Rectal smooth muscle tissue (tissue), 1 donor: ENCODE results near the gene IFITM5.
A peak's percentile ranks its signal among the peaks of the same experiment; 100 is the strongest.
"Not testable (repeated sequence)": the region's sequence is repeated elsewhere in the genome, so short reads cannot be mapped to it uniquely, and the experiment has no call there.

Experiments used
- H3K27ac ChIP-seq: one replicate; pipeline ENCODE4 v1.7.0; 2013; ENCODE audit warnings: low read depth, low read length, inconsistent platforms
- H3K27me3 ChIP-seq: one replicate; pipeline ENCODE4 v1.7.0; 2013; ENCODE audit warnings: low read length; ENCODE audit not compliant: control insufficient read depth, insufficient read depth
- H3K36me3 ChIP-seq: one replicate; pipeline ENCODE4 v1.7.0; 2013; ENCODE audit warnings: low read length; ENCODE audit not compliant: control insufficient read depth, insufficient read depth
- H3K4me1 ChIP-seq: one replicate; pipeline ENCODE4 v1.7.0; 2013; ENCODE audit warnings: low read length; ENCODE audit not compliant: control insufficient read depth, insufficient read depth
- H3K4me3 ChIP-seq: one replicate; pipeline ENCODE4 v1.7.0; 2013; ENCODE audit warnings: low read length
- H3K9ac ChIP-seq: one replicate; pipeline ENCODE4 v1.7.0; 2013; ENCODE audit warnings: low read length

The IFITM5 gene

GRCh38 chr11:333616-334263 is 34.4 kb upstream of the IFITM5 start:
- H3K4me1 ChIP-seq, H3K9ac ChIP-seq, H3K36me3 ChIP-seq, H3K4me3 ChIP-seq, H3K27me3 ChIP-seq: not testable (repeated sequence)
- peak overlapping the region; percentile 24 for H3K27ac ChIP-seq

DNA sequence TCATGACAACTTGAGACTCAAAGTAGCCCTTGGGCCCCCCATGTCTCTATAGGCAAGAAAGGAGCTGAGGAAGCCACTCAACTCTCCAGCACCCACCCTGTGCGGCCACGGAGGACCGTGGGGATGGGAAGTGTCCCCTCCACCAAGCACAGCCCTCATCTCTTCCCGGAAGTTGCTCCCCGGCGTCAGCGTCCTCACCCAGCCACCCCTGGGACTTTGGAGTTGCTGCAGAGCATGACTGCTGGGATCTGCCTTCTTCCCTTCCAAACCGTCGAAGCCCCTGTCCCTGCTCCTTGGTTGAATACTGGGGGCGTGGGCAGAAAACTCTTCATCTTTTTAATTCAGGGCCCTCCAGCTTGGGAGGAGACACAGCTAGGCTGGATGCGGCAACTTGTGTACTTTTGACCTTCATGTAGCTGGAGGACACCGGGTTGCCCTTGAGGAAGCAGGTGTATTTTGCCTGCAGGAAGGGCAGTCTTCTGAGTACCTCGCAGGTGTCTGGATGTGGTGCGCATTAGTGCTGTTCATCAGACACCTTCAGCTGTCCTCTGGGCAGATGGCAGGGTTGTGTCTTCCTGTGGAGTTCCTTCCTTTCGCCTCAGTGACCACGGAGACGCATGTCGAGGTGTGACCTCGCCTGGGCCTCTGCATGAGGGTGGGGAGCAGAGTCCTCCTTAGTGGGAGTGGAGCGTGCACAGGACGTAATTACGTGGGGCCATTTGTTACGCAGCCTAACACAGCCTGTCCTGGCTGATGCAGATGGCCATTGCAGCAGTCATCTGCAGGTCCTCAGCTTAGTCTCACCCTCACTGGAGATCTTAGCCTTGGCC is 33.5 kb upstream of the IFITM5 start:
- no peak overlapping the region for H3K4me3 ChIP-seq
- H3K9ac ChIP-seq = no peak overlapping the region
- H3K27ac ChIP-seq = no peak overlapping the region
- H3K27me3 ChIP-seq = no peaks in the 10 kb centered on the region
- H3K36me3 ChIP-seq = no peaks in the 10 kb centered on the region
- H3K4me1 ChIP-seq = peaks cover 2% of the 10 kb centered on the region

DNA sequence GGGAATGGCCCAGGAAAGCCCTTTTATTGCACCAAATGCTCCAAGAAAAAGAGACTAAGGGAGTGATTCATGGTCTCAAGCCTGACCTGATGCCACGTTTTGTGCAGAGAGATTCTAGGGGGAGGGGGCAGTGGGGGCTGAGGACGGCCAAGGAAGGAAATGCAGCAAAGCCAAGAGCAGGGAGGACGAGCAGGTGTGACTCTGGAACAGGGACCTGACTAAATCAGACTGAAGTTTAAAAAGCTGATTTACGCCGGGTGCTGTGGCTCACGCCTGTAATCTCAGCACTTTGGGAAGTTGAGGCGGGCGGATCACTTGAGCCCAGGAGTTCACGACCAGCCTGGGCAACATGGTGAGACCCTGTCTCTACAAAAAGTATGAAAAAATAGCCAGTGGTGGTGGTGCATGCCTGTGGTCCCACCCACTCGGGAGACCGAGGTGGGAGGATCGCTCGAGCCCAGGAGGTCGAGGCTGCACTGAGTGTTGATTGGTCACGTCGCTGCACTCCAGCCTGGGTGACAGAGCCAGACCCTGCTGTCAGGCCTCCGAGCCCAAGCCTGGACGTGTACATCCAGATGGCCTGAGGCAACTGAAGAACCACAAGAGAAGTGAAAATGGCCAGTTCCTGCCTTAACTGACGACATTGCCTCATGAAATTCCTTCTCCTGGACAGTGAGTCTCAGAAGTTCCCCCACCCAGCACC is 32.2 kb upstream of the IFITM5 start:
- Histone ChIP-seq H3K9ac (no peak overlapping the region), H3K36me3 (no peaks in the 10 kb centered on the region), H3K27ac (no peak overlapping the region), H3K4me1 (peaks cover 10% of the 10 kb centered on the region), H3K4me3 (no peak overlapping the region), H3K27me3 (no peaks in the 10 kb centered on the region)

GRCh38 chr11:330694-331357 is 31.5 kb upstream of the IFITM5 start:
- Histone ChIP-seq H3K4me3 (no peak overlapping the region), H3K9ac (no peak overlapping the region), H3K27ac (no peak overlapping the region), H3K4me1 (peaks cover 16% of the 10 kb centered on the region), H3K27me3 (no peaks in the 10 kb centered on the region), H3K36me3 (no peaks in the 10 kb centered on the region)

DNA sequence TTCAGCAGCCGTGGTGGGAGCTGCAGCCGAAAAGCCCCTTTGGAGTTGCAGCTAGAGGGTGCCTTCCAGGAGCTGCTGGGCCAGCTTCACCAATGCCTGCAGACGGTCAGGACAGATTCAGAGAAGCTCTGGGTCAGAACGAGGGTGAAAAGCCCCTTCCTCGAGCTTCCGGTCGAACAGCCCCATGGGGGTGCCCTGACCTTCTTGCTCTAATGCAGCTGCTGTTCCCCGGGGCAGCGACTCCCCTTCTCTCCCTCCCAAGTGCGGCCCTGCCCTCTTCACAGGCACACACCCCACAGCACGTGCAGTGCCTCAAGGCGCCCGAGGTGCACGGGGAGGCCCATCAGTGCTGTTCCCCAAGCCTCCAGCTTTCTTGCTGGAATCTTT is 31.0 kb upstream of the IFITM5 start:
- no peak overlapping the region for H3K4me3 ChIP-seq
- H3K36me3 ChIP-seq = no peaks in the 10 kb centered on the region
- H3K9ac ChIP-seq = no peak overlapping the region
- no peak overlapping the region for H3K27ac ChIP-seq
- H3K27me3 ChIP-seq = no peaks in the 10 kb centered on the region
- peaks cover 21% of the 10 kb centered on the region for H3K4me1 ChIP-seq

GRCh38 chr11:329886-330253 is 30.5 kb upstream of the IFITM5 start:
- H3K27ac ChIP-seq = no peak overlapping the region
- no peak overlapping the region for H3K4me3 ChIP-seq
- H3K4me1 ChIP-seq = peaks cover 21% of the 10 kb centered on the region
- no peak overlapping the region for H3K9ac ChIP-seq
- no peaks in the 10 kb centered on the region for H3K36me3 ChIP-seq
- no peaks in the 10 kb centered on the region for H3K27me3 ChIP-seq

DNA sequence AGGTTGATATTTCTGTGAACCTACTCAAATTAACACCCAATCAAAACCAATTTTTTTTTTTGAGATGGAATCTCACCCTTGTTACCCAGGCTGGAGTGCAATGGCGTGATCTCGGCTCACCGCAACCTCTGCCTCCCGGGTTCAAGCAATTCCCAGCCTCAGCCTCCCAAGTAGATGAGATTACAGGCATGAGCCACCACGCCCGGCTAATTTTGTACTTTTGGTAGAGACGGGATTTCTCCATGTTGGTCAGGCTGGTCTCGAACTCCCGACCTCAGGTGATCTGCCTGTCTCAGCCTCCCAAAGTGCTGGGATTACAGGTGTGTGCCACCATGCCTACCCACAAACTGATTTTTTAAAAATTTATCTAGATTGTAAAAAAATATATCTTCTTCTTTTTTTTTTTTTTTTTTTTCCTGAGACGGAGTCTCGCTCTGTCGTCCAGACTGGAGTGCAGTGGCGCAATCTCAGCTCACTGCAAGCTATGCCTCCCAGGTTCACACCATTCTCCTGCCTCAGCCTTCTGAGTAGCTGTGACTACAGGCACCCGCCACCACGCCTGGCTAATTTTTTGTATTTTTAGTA is 29.3 kb upstream of the IFITM5 start:
- peaks cover 30% of the 10 kb centered on the region for H3K4me1 ChIP-seq
- H3K27ac ChIP-seq, H3K9ac ChIP-seq, H3K27me3 ChIP-seq, H3K36me3 ChIP-seq, H3K4me3 ChIP-seq: not testable (repeated sequence)

- H3K9ac ChIP-seq = no peak overlapping the region
- peaks cover 32% of the 10 kb centered on the region for H3K4me1 ChIP-seq
- no peaks in the 10 kb centered on the region for H3K27me3 ChIP-seq
- no peak overlapping the region for H3K27ac ChIP-seq
- H3K36me3 ChIP-seq = no peaks in the 10 kb centered on the region
- H3K4me3 ChIP-seq = no peak overlapping the region
Observed at GRCh38 chr11:328012-328411, 28.7 kb upstream of the IFITM5 start.

GRCh38 chr11:327581-327923 is 28.2 kb upstream of the IFITM5 start:
- H3K27ac ChIP-seq = peak overlapping the region; percentile 92
- H3K9ac ChIP-seq = no peak overlapping the region
- peak overlapping the region; percentile 13 for H3K4me3 ChIP-seq

GRCh38 chr11:326842-327580 is 27.7 kb upstream of the IFITM5 start:
- Histone ChIP-seq H3K4me1 (peaks cover 32% of the 10 kb centered on the region), H3K27ac (peak overlapping the region; percentile 92), H3K9ac (peak overlapping the region; percentile 4), H3K36me3 (no peaks in the 10 kb centered on the region), H3K4me3 (peak overlapping the region; percentile 34), H3K27me3 (no peaks in the 10 kb centered on the region)

More at GRCh38 chr11:327581-327923, 28.2 kb upstream of the IFITM5 start:
- Histone ChIP-seq H3K36me3 (no peaks in the 10 kb centered on the region), H3K27me3 (no peaks in the 10 kb centered on the region), H3K4me1 (peaks cover 32% of the 10 kb centered on the region)

- H3K4me3 ChIP-seq = peak overlapping the region; percentile 34
- peak overlapping the region; percentile 4 for H3K9ac ChIP-seq
- peak overlapping the region; percentile 92 for H3K27ac ChIP-seq
- H3K36me3 ChIP-seq = no peaks in the 10 kb centered on the region
- H3K27me3 ChIP-seq = no peaks in the 10 kb centered on the region
- peaks cover 32% of the 10 kb centered on the region for H3K4me1 ChIP-seq
Observed at GRCh38 chr11:326592-326841, 27.2 kb upstream of the IFITM5 start.
